Activated T-cell treated with anti-CD3 and anti-CD28 coated beads, Interleukin-2, amount 50 U/mL, for 24 hours (primary cell): ENCODE data around the gene F8A3.
"Not testable (repeated sequence)": the region's sequence is repeated elsewhere in the genome, so short reads cannot be mapped to it uniquely, and the experiment has no call there.

Experiments
- DNase-seq: peaks from one replicate; pipeline ENCODE4 v3.0.0-alpha.2; 2020
- H3K27ac Mint-ChIP-seq: 2 replicates; pipeline ENCODE4 v1.8.0; 2020; ENCODE audit warnings: mild to moderate bottlenecking, mixed read lengths
- H3K27me3 Mint-ChIP-seq: 2 replicates; pipeline ENCODE4 v1.8.0; 2020; ENCODE audit warnings: mixed read lengths
- H3K36me3 Mint-ChIP-seq: 2 replicates; pipeline ENCODE4 v1.8.0; 2020; ENCODE audit warnings: low read depth, mixed read lengths
- H3K4me1 Mint-ChIP-seq: 2 replicates; pipeline ENCODE4 v1.8.0; 2020; ENCODE audit warnings: low read depth, mixed read lengths
- H3K4me3 Mint-ChIP-seq: 2 replicates; pipeline ENCODE4 v1.8.0; 2020; ENCODE audit warnings: mild to moderate bottlenecking, moderate library complexity, mixed read lengths
- H3K9me3 Mint-ChIP-seq: 2 replicates; pipeline ENCODE4 v1.8.0; 2020; ENCODE audit warnings: mixed read lengths

F8A3 gene

GRCh38 chrX:155458471-155458870 is at the start of gene F8A3:
Gene F8A3, minus strand, starts transcription at chrX:155458620. Its CDS starts 20 bp downstream, at chrX:155458600.
- not testable (repeated sequence) for DNase-seq

GRCh38 chrX:155505296-155505695 is 46.9 kb upstream of the F8A3 start:
- no peak for DNase-seq
- Mint-ChIP-seq H3K9me3 (no peaks in the 10 kb centered on the region), H3K36me3 (peaks cover 23% of the 10 kb centered on the region), H3K27ac (no peak overlapping the region), H3K4me1 (no peaks in the 10 kb centered on the region), H3K27me3 (no peaks in the 10 kb centered on the region), H3K4me3 (no peak overlapping the region)

More at GRCh38 chrX:155458471-155458870, at the start of gene F8A3:
- not testable (repeated sequence) for H3K27me3 Mint-ChIP-seq, H3K27ac Mint-ChIP-seq, H3K9me3 Mint-ChIP-seq, H3K4me3 Mint-ChIP-seq, H3K4me1 Mint-ChIP-seq, H3K36me3 Mint-ChIP-seq

GRCh38 chrX:155495134-155495533 is 36.7 kb upstream of the F8A3 start:
- H3K4me1 Mint-ChIP-seq, H3K4me3 Mint-ChIP-seq, H3K36me3 Mint-ChIP-seq, H3K9me3 Mint-ChIP-seq, H3K27me3 Mint-ChIP-seq, H3K27ac Mint-ChIP-seq, DNase-seq: not testable (repeated sequence)

- H3K4me3 Mint-ChIP-seq, H3K4me1 Mint-ChIP-seq, H3K9me3 Mint-ChIP-seq, H3K27me3 Mint-ChIP-seq, DNase-seq, H3K27ac Mint-ChIP-seq, H3K36me3 Mint-ChIP-seq: not testable (repeated sequence)
Observed at GRCh38 chrX:155491421-155491820, 33.0 kb upstream of the F8A3 start.

- H3K36me3 Mint-ChIP-seq, H3K27me3 Mint-ChIP-seq, H3K4me3 Mint-ChIP-seq, H3K4me1 Mint-ChIP-seq, H3K27ac Mint-ChIP-seq, DNase-seq, H3K9me3 Mint-ChIP-seq: not testable (repeated sequence)
Observed at GRCh38 chrX:155477136-155477535, 18.7 kb upstream of the F8A3 start.

GRCh38 chrX:155466269-155466938 is 8.0 kb upstream of the F8A3 start:
- H3K4me1 Mint-ChIP-seq, H3K36me3 Mint-ChIP-seq, H3K27ac Mint-ChIP-seq, H3K27me3 Mint-ChIP-seq, DNase-seq, H3K9me3 Mint-ChIP-seq, H3K4me3 Mint-ChIP-seq: not testable (repeated sequence)

GRCh38 chrX:155460501-155460900 is 2.1 kb upstream of the F8A3 start:
- DNase-seq, result not testable (repeated sequence)

GRCh38 chrX:155457761-155458447 is 516 bp downstream of the F8A3 start:
- not testable (repeated sequence) for H3K27me3 Mint-ChIP-seq, H3K4me1 Mint-ChIP-seq, H3K9me3 Mint-ChIP-seq, H3K36me3 Mint-ChIP-seq, H3K27ac Mint-ChIP-seq, H3K4me3 Mint-ChIP-seq, DNase-seq

More at GRCh38 chrX:155460501-155460900, 2.1 kb upstream of the F8A3 start:
- H3K9me3 Mint-ChIP-seq, H3K27me3 Mint-ChIP-seq, H3K4me1 Mint-ChIP-seq, H3K36me3 Mint-ChIP-seq, H3K4me3 Mint-ChIP-seq, H3K27ac Mint-ChIP-seq: not testable (repeated sequence)

GRCh38 chrX:155441097-155441496 is 17.3 kb downstream of the F8A3 start:
- Mint-ChIP-seq H3K4me3 (no peak overlapping the region), H3K9me3 (peaks cover 13% of the 10 kb centered on the region), H3K27me3 (no peaks in the 10 kb centered on the region), H3K36me3 (peaks cover 8% of the 10 kb centered on the region), H3K27ac (no peak overlapping the region), H3K4me1 (no peaks in the 10 kb centered on the region)
- no peak for DNase-seq

GRCh38 chrX:155435744-155436112 is 22.7 kb downstream of the F8A3 start:
- Mint-ChIP-seq H3K27me3 (no peaks in the 10 kb centered on the region), H3K9me3 (no peaks in the 10 kb centered on the region), H3K27ac (no peak overlapping the region), H3K36me3 (no peaks in the 10 kb centered on the region), H3K4me1 (no peaks in the 10 kb centered on the region), H3K4me3 (no peak overlapping the region)
- DNase-seq, result no peak

GRCh38 chrX:155434906-155435743 is 23.3 kb downstream of the F8A3 start:
- no peaks in the 10 kb centered on the region for H3K9me3 Mint-ChIP-seq
- H3K36me3 Mint-ChIP-seq, result no peaks in the 10 kb centered on the region
- no peak overlapping the region for H3K4me3 Mint-ChIP-seq
- H3K27ac Mint-ChIP-seq, result no peak overlapping the region
- no peaks in the 10 kb centered on the region for H3K4me1 Mint-ChIP-seq
- H3K27me3 Mint-ChIP-seq, result no peaks in the 10 kb centered on the region
- no peak for DNase-seq

GRCh38 chrX:155417769-155418168 is 40.7 kb downstream of the F8A3 start:
- Mint-ChIP-seq H3K27me3 (no peaks in the 10 kb centered on the region), H3K36me3 (no peaks in the 10 kb centered on the region), H3K27ac (no peak overlapping the region), H3K4me3 (no peak overlapping the region), H3K4me1 (no peaks in the 10 kb centered on the region), H3K9me3 (no peaks in the 10 kb centered on the region)
- no peak for DNase-seq
